GM12878 (cell line): Measurements from ENCODE around the gene CHST14. TPM values are rescaled to one million over a fixed set of nuclear protein-coding genes. Genes with fewer than 3 reads are reported as not detected.

Experiments
- CHD1 ChIP-seq: IDR thresholded peaks from 2 replicates; pipeline ENCODE4 v1.6.1; 2012; ENCODE audit warnings: low read depth, low read length, improper control_type of control experiment
- CREB1 ChIP-seq: IDR thresholded peaks from 2 replicates; pipeline ENCODE4 v1.6.1; 2012; ENCODE audit warnings: low read depth, mild to moderate bottlenecking, inconsistent platforms
- CTCF ChIP-seq, 3 experiments: IDR thresholded peaks in 2 of 3; conservative IDR thresholded peaks in 1 of 3; 2 replicates each; pipeline ENCODE4 v1.5.1; 2011; ENCODE audit warnings: low read depth in 3 of 3, low read length in 3 of 3, mild to moderate bottlenecking in 3 of 3, control low read depth in 2 of 3, moderate library complexity in 2 of 3, inconsistent platforms in 1 of 3, mixed read lengths in 1 of 3; ENCODE audit not compliant: control insufficient read depth in 2 of 3, insufficient read depth in 1 of 3; ENCODE audit errors: extremely low read depth in 1 of 3
- DPF2 ChIP-seq: fragments of 450-650 bp; IDR thresholded peaks from 2 replicates; pipeline ENCODE4 v1.6.1; 2017; ENCODE audit warnings: mild to moderate bottlenecking
- FOS ChIP-seq: IDR thresholded peaks from 3 replicates; pipeline ENCODE4 v1.6.1; 2011; ENCODE audit warnings: borderline replicate concordance; ENCODE audit not compliant: insufficient read length; ENCODE audit errors: extremely low read depth
- IKZF1 ChIP-seq: fragments of 450-650 bp; conservative IDR thresholded peaks from 2 replicates; pipeline ENCODE4 v1.6.1; 2017; ENCODE audit warnings: antibody characterized with exemption, mild to moderate bottlenecking
- JUNB ChIP-seq: IDR thresholded peaks from 2 replicates; pipeline ENCODE4 v1.6.1; 2016; ENCODE audit warnings: antibody characterized with exemption, mild to moderate bottlenecking
- LARP7 ChIP-seq: fragments of 450-650 bp; IDR thresholded peaks from 2 replicates; pipeline ENCODE4 v1.6.1; 2017; ENCODE audit warnings: mild to moderate bottlenecking
- MAX ChIP-seq: IDR thresholded peaks from 2 replicates; pipeline ENCODE4 v1.6.1; 2012; ENCODE audit warnings: low read depth, low read length, improper control_type of control experiment
- MTA3 ChIP-seq: IDR thresholded peaks from 2 replicates; pipeline ENCODE4 v1.6.1; 2012; ENCODE audit warnings: low read length, inconsistent platforms, borderline replicate concordance
- MYC ChIP-seq: IDR thresholded peaks from 2 replicates; pipeline ENCODE4 v1.6.1; 2011; ENCODE audit warnings: mild to moderate bottlenecking, low read length, moderate library complexity, inconsistent platforms; ENCODE audit not compliant: insufficient read depth, insufficient replicate concordance, insufficient read length, severe bottlenecking
- PKNOX1 ChIP-seq: fragments of 450-650 bp; IDR thresholded peaks from 2 replicates; pipeline ENCODE4 v1.6.1; 2016; ENCODE audit warnings: mild to moderate bottlenecking
- RAD51 ChIP-seq: fragments of 450-650 bp; IDR thresholded peaks from 2 replicates; pipeline ENCODE4 v1.6.1; 2016; ENCODE audit warnings: moderate library complexity, mild to moderate bottlenecking, inconsistent platforms
- RFX5 ChIP-seq: IDR thresholded peaks from 2 replicates; pipeline ENCODE4 v1.6.1; 2011; ENCODE audit warnings: low read depth, low read length, improper control_type of control experiment
- SMARCA5 ChIP-seq: fragments of 450-650 bp; IDR thresholded peaks from 2 replicates; pipeline ENCODE4 v1.6.1; 2017; ENCODE audit warnings: mild to moderate bottlenecking
- SMC3 ChIP-seq: IDR thresholded peaks from 2 replicates; pipeline ENCODE4 v1.6.1; 2011; ENCODE audit warnings: low read length, improper control_type of control experiment, borderline replicate concordance
- SP1 ChIP-seq: IDR thresholded peaks from one replicate; pipeline ENCODE4 v1.6.1; 2011; ENCODE audit warnings: low read depth, low read length
- STAT1 ChIP-seq: fragments of 450-650 bp; conservative IDR thresholded peaks from 2 replicates; pipeline ENCODE4 v1.6.1; 2014; ENCODE audit warnings: antibody characterized with exemption, mild to moderate bottlenecking
- TAF1 ChIP-seq: IDR thresholded peaks from 2 replicates; pipeline ENCODE4 v1.6.1; 2011; ENCODE audit warnings: mild to moderate bottlenecking, low read depth, low read length, borderline replicate concordance
- TCF12 ChIP-seq: IDR thresholded peaks from 2 replicates; pipeline ENCODE4 v1.6.1; 2011; ENCODE audit warnings: low read depth, mild to moderate bottlenecking, low read length
- TCF3 ChIP-seq: IDR thresholded peaks from 2 replicates; pipeline ENCODE4 v1.6.1; 2012; ENCODE audit warnings: low read depth, mild to moderate bottlenecking, low read length, borderline replicate concordance; ENCODE audit not compliant: insufficient read depth
- YY1 ChIP-seq: IDR thresholded peaks from 2 replicates; pipeline ENCODE4 v1.6.1; 2011; ENCODE audit warnings: low read depth, mild to moderate bottlenecking, low read length
- ZNF274 ChIP-seq: IDR thresholded peaks from one replicate; pipeline ENCODE4 v1.8.0; 2011; ENCODE audit not compliant: insufficient read length, insufficient read depth
- ZNF622 ChIP-seq: fragments of 450-650 bp; IDR thresholded peaks from 2 replicates; pipeline ENCODE4 v1.6.1; 2017; ENCODE audit warnings: mild to moderate bottlenecking, inconsistent platforms
- polyA plus RNA-seq, 11 experiments: library from polyadenylated mRNA; depleted of rRNA in 4 of 11; unstranded in 6 of 11; stranded (reverse) in 5 of 11; fragments of >200 nt; fragmentation: Nextera tagmentation in 4 of 11; fragmentation: Illumina TruSeq in 1 of 11; extraction: Ambion mirVana in 4 of 11; extraction: Trizol in 1 of 11; gene quantifications; 1 replicate in 1 of 11; 2 replicates in 10 of 11; pipeline versions ENCODE4 v1.2.1 to v1.2.3, GENCODE V29; 2011 to 2016; ENCODE audit warnings: inconsistent platforms in 2 of 11, missing spikeins in 2 of 11, low read depth in 1 of 11
- total RNA-seq, 4 experiments: library from RNA; depleted of rRNA in 3 of 4; stranded (reverse); fragments of >200 nt in 3 of 4; fragmentation: Illumina TruSeq in 1 of 4; extraction: Trizol in 1 of 4; gene quantifications; 2 replicates each; pipeline versions ENCODE4 v1.2.1 to v1.2.3, GENCODE V29; 2013 to 2021

CHST14 gene
- total and polyA plus RNA-seq, 10 of the 15 experiments (the other 5 are each of a cell fraction or from before 2014, with no cell fraction given): 1.3 to 12.8 (median 6.2) TPM

- TF ChIP-seq MYC: no peak
- TF ChIP-seq PKNOX1: peak; percentile 62; the same call in 1 of the 2 replicates
- no peak for TF ChIP-seq CHD1
- TF ChIP-seq FOS: peak; percentile 49
- TF ChIP-seq TCF12: 0 out of 2 replicates have a peak, but pooled peaks have one; percentile 8
- no peak for TF ChIP-seq TAF1
- TF ChIP-seq CREB1: 0 out of 2 replicates have a peak, but pooled peaks have one; percentile 11
- TF ChIP-seq ZNF274: no peak
- TF ChIP-seq SP1: peak; percentile 91
- peak; percentile 45; the same call in 1 of the 2 replicates for TF ChIP-seq MAX
- no peak for TF ChIP-seq YY1
- no peak for TF ChIP-seq SMC3
- TF ChIP-seq DPF2: peak; percentile 53; the same call in 1 of the 2 replicates
- no peak for TF ChIP-seq MTA3
- 0 out of 2 replicates have a peak, but pooled peaks have one; percentile 60 for TF ChIP-seq SMARCA5
- no peak for TF ChIP-seq RAD51
- TF ChIP-seq ZNF622: no peak
- peak; percentile 67; the same call in 1 of the 2 replicates for TF ChIP-seq RFX5
- peak; percentile 82 for TF ChIP-seq IKZF1
- TF ChIP-seq CTCF (IDR thresholded peaks at IDR 0.05 in 2 of 3, conservative IDR thresholded peaks at IDR 0.05 in 1 of 3; ENCODE audit: control insufficient read depth in 2 of 3, extremely low read depth in 1 of 3, insufficient read depth in 1 of 3, low read depth in 3 of 3, low read length in 3 of 3): peak in 1 of 3 experiments; percentile 18; a peak in 2 of 6 replicates
- no peak for TF ChIP-seq JUNB
- TF ChIP-seq TCF3: 0 out of 2 replicates have a peak, but pooled peaks have one; percentile 2
- no peak for TF ChIP-seq STAT1
- TF ChIP-seq LARP7: peak; percentile 76
Observed at GRCh38 chr15:40440743-40441564, 29.8 kb upstream of the CHST14 start, which contains the start of gene BAHD1 (continued).
